ENCODE data around the gene ZNF415.

DNA sequence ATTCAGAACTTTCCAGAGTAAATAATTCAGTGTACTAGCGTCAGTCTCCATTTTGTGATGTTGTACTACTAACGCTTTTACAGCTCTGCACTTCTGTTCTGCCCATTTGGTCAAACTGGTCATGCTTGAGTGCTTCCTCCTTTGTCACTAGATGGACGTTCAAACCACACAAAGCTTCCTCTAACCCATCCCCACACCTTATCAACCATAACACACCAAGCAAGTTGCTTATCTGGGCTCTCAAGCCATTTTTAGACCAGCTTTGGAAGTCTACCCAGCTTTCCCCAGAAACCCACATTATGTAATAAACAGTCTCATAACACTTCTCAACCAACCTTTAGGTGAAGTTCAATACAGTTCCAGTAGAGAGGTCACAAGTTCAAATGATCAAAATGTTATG lies 28.4 kb upstream of the ZNF415 start:
- TF ChIP-seq, protein P1, sequence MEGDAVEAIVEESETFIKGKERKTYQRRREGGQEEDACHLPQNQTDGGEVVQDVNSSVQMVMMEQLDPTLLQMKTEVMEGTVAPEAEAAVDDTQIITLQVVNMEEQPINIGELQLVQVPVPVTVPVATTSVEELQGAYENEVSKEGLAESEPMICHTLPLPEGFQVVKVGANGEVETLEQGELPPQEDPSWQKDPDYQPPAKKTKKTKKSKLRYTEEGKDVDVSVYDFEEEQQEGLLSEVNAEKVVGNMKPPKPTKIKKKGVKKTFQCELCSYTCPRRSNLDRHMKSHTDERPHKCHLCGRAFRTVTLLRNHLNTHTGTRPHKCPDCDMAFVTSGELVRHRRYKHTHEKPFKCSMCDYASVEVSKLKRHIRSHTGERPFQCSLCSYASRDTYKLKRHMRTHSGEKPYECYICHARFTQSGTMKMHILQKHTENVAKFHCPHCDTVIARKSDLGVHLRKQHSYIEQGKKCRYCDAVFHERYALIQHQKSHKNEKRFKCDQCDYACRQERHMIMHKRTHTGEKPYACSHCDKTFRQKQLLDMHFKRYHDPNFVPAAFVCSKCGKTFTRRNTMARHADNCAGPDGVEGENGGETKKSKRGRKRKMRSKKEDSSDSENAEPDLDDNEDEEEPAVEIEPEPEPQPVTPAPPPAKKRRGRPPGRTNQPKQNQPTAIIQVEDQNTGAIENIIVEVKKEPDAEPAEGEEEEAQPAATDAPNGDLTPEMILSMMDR (IDR thresholded peaks at IDR 0.05): no peak
- no peak for TF ChIP-seq POLR2A (IDR thresholded peaks at IDR 0.05)

Measured in uterus (tissue), 2 donors.